Measurements from ENCODE around the gene USF3. TPM values are rescaled to one million over a fixed set of nuclear protein-coding genes. Genes with fewer than 3 reads are reported as not detected.

Gene USF3
- total and polyA plus RNA-seq, 2 of the 8 experiments (the other 6 are each of a cell fraction or from before 2014, with no cell fraction given): 9.6 to 18.5 TPM

DNA sequence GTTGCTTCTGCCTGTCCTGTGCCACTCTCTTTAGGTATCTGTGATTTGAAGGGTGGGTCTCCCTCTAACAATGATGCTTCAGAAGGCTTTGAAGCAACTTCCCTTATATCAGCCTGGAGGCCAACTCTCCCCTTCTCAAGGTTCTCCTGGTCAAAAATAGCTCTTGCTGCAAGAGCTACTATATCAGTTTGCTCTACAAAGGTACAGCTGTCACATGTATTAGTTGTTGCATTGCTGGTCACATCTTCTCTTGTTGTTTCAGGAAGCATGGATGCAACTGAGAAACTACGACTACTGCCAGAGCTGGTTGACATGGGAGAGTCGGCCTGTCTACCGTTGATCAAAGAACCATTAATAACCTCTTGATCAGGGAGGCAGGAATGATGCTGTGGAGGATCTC, 38.3 kb downstream of the USF3 start:
- no peaks in the 10 kb centered on the region for H3K79me2 ChIP-seq (ENCODE audit: control insufficient read depth in 1 of 2, insufficient read depth in 2 of 2, low read length in 2 of 2)
- POLR2A ChIA-PET (ENCODE audit: partially characterized antibody): no interaction called here
- no peak overlapping the region for H3K27ac ChIP-seq (ENCODE audit: low read depth, low read length)
- CTCF ChIA-PET (ENCODE audit: partially characterized antibody): interaction anchor here (0.9 kb wide), 1 partner anchor 167 kb away, joined by 3 read pairs; no protein-coding TSS in a partner anchor
- H3K23me2 ChIP-seq (ENCODE audit: low read depth, low read length): no peaks in the 10 kb centered on the region
- H3K14ac ChIP-seq (ENCODE audit: insufficient read length): no peak overlapping the region
- no peak overlapping the region for H3K4me3 ChIP-seq (ENCODE audit: extremely low read depth in 1 of 4, insufficient read depth in 2 of 4, low read depth in 3 of 4, low read length in 4 of 4)
- H4K5ac ChIP-seq (ENCODE audit: insufficient read length, low read depth, low read length): no peak overlapping the region
- no peak overlapping the region for H3K4me2 ChIP-seq (ENCODE audit: insufficient read depth in 1 of 2, low read depth in 2 of 2, low read length in 2 of 2)
- peaks cover 4 to 17% (median 14%) of the 10 kb centered on the region in 4 experiments; a peak in 7 of 8 replicates for H3K36me3 ChIP-seq (ENCODE audit: control insufficient read depth in 2 of 4, insufficient read depth in 4 of 4, low read length in 3 of 4)
- no peak overlapping the region for H2BK12ac ChIP-seq (ENCODE audit: low read depth, low read length)
- H4K91ac ChIP-seq (replicated peaks; ENCODE audit: insufficient read length, low read length): no peak overlapping the region
- H3K4ac ChIP-seq (replicated peaks; ENCODE audit: insufficient read length, low read depth, low read length): no peak overlapping the region
- H2AFZ ChIP-seq (ENCODE audit: low read length): no peak overlapping the region
- H3K27me3 ChIP-seq (replicated peaks in 1 of 4; ENCODE audit: control insufficient read depth in 3 of 4, extremely low read depth in 1 of 4, insufficient read depth in 3 of 4, low read length in 3 of 4): no peaks in the 10 kb centered on the region
- H3K18ac ChIP-seq (ENCODE audit: extremely low read depth, low read length): no peak overlapping the region
- no peaks in the 10 kb centered on the region for H3K9me3 ChIP-seq (ENCODE audit: insufficient read depth in 2 of 2, low read depth in 1 of 2, low read length in 1 of 2)
- no peak overlapping the region for H2BK120ac ChIP-seq (replicated peaks; ENCODE audit: low read depth, low read length)
- no peak overlapping the region for H3K23ac ChIP-seq (ENCODE audit: insufficient read length)
- H2AK5ac ChIP-seq (ENCODE audit: low read depth, low read length): no peak overlapping the region
- no peak overlapping the region for H3K9ac ChIP-seq (replicated peaks in 1 of 4; ENCODE audit: extremely low read depth in 1 of 4, low read depth in 3 of 4, low read length in 3 of 4)
- DNase-seq (ENCODE audit: low read depth in 1 of 2, low spot score in 2 of 2) (no peak), FAIRE-seq (no peak)
- no peak overlapping the region for H2BK20ac ChIP-seq (ENCODE audit: low read length)
- H3K56ac ChIP-seq (replicated peaks; ENCODE audit: insufficient read length, low read depth, low read length): no peak overlapping the region
- H2BK15ac ChIP-seq (ENCODE audit: low read length): no peak overlapping the region
- no peaks in the 10 kb centered on the region for H4K20me1 ChIP-seq (replicated peaks in 1 of 2; ENCODE audit: control insufficient read depth in 1 of 2, insufficient read depth in 2 of 2, low read length in 2 of 2)
- H3K4me1 ChIP-seq (replicated peaks in 1 of 4; ENCODE audit: control insufficient read depth in 3 of 4, insufficient read depth in 4 of 4, low read length in 3 of 4): no peaks in the 10 kb centered on the region
- H2BK5ac ChIP-seq (ENCODE audit: low read depth, low read length): no peak overlapping the region
- no peaks in the 10 kb centered on the region for H3K79me1 ChIP-seq (ENCODE audit: low read depth, low read length)
- H4K8ac ChIP-seq (ENCODE audit: extremely low read depth, insufficient read depth, low read length): no peak overlapping the region
- WGBS, 2 experiments (ENCODE audit: extremely low coverage in 1 of 2, insufficient coverage in 1 of 2, insufficient read length in 1 of 2, insufficient replicate concordance in 2 of 2, low coverage in 1 of 2, low lambda C conversion rate in 2 of 2, missing lambda C conversion rate in 1 of 2): 82% methylated on average over 3 of the region's 3 CpGs; no CpG with 5 or more reads in 1 of the 2 experiments
- no peak for TF ChIP-seq POU5F1 (IDR thresholded peaks at IDR 0.05; ENCODE audit: low read depth, low read length)
- no peak for TF ChIP-seq GABPA (IDR thresholded peaks at IDR 0.05; ENCODE audit: borderline replicate concordance, insufficient read depth, low read length)
- no peak for TF ChIP-seq TAF7 (optimal IDR thresholded peaks at IDR 0.05; ENCODE audit: borderline replicate concordance, low read depth, low read length)
- TF ChIP-seq HDAC2 (IDR thresholded peaks at IDR 0.05; ENCODE audit: borderline replicate concordance in 1 of 2, low read depth in 2 of 2, low read length in 2 of 2): no peak
- TF ChIP-seq SRF (IDR thresholded peaks at IDR 0.05; ENCODE audit: low read depth, low read length): no peak
- TF ChIP-seq RNF2 (IDR thresholded peaks at IDR 0.05; ENCODE audit: borderline replicate concordance, low read depth, low read length, missing control alignments, poor library complexity, severe bottlenecking): no peak
- TF ChIP-seq, protein P1, sequence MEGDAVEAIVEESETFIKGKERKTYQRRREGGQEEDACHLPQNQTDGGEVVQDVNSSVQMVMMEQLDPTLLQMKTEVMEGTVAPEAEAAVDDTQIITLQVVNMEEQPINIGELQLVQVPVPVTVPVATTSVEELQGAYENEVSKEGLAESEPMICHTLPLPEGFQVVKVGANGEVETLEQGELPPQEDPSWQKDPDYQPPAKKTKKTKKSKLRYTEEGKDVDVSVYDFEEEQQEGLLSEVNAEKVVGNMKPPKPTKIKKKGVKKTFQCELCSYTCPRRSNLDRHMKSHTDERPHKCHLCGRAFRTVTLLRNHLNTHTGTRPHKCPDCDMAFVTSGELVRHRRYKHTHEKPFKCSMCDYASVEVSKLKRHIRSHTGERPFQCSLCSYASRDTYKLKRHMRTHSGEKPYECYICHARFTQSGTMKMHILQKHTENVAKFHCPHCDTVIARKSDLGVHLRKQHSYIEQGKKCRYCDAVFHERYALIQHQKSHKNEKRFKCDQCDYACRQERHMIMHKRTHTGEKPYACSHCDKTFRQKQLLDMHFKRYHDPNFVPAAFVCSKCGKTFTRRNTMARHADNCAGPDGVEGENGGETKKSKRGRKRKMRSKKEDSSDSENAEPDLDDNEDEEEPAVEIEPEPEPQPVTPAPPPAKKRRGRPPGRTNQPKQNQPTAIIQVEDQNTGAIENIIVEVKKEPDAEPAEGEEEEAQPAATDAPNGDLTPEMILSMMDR (IDR thresholded peaks at IDR 0.05; ENCODE audit: control extremely low read depth in 1 of 3, insufficient read depth in 1 of 3, low read depth in 1 of 3, low read length in 3 of 3): no peak
- TF ChIP-seq CHD1 (IDR thresholded peaks at IDR 0.05; ENCODE audit: low read depth, low read length): no peak
- no peak for TF ChIP-seq SUZ12 (IDR thresholded peaks at IDR 0.05; ENCODE audit: low read length)
- no peak for TF ChIP-seq NRF1 (IDR thresholded peaks at IDR 0.05; ENCODE audit: low read depth, low read length)

Data from H1 (cell line).